ENCODE measurements around the gene MEF2C.

The MEF2C gene

GRCh38 chr5:88826646-88827585 is 56.1 kb downstream of the MEF2C start:
- DNase-seq, result no peak

- no peak for DNase-seq
Observed at GRCh38 chr5:88825584-88826315, 57.2 kb downstream of the MEF2C start.

- no peak for DNase-seq
Observed at GRCh38 chr5:88824892-88825583, 57.9 kb downstream of the MEF2C start.

GRCh38 chr5:88824141-88824540 is 58.8 kb downstream of the MEF2C start:
- no peak for DNase-seq

GRCh38 chr5:88823201-88823600 is 59.8 kb downstream of the MEF2C start:
- DNase-seq, result no peak

GRCh38 chr5:88821161-88821560 is 61.8 kb downstream of the MEF2C start:
- no peak for DNase-seq

GRCh38 chr5:88820581-88820980 is 62.4 kb downstream of the MEF2C start:
- DNase-seq, result no peak

GRCh38 chr5:88819301-88819999 is 63.5 kb downstream of the MEF2C start:
- no peak for DNase-seq

- no peak for DNase-seq
Observed at GRCh38 chr5:88818296-88818695, 64.7 kb downstream of the MEF2C start.

- no peak for DNase-seq
Observed at GRCh38 chr5:88816195-88816594, 66.8 kb downstream of the MEF2C start.

GRCh38 chr5:88815050-88815789 is 67.8 kb downstream of the MEF2C start:
- DNase-seq, result no peak

- peak; percentile 18 for DNase-seq
Observed at GRCh38 chr5:88813805-88814575, 69.0 kb downstream of the MEF2C start.

GRCh38 chr5:88813244-88813643 is 69.7 kb downstream of the MEF2C start:
- DNase-seq, result no peak

GRCh38 chr5:88808153-88808552 is 74.8 kb downstream of the MEF2C start:
- DNase-seq, result no peak

- no peak for DNase-seq
Observed at GRCh38 chr5:88807327-88807726, 75.7 kb downstream of the MEF2C start.

- no peak for DNase-seq
Observed at GRCh38 chr5:88806338-88806737, 76.6 kb downstream of the MEF2C start.

GRCh38 chr5:88805151-88805784 is 77.7 kb downstream of the MEF2C start:
- no peak for DNase-seq

GRCh38 chr5:88804444-88804843 is 78.5 kb downstream of the MEF2C start:
- DNase-seq, result no peak

- DNase-seq, result no peak
Observed at GRCh38 chr5:88803309-88803708, 79.7 kb downstream of the MEF2C start.

- no peak for DNase-seq
Observed at GRCh38 chr5:88799938-88800535, 82.9 kb downstream of the MEF2C start.
